SK-N-SH (cell line): ENCODE measurements around the gene AKAP10. TPM values are rescaled to one million over a fixed set of nuclear protein-coding genes. Genes with fewer than 3 reads are reported as not detected.
"Not testable (repeated sequence)": the region's sequence is repeated elsewhere in the genome, so short reads cannot be mapped to it uniquely, and the experiment has no call there.

Experiments used
- CTCF ChIA-PET: fragments of 300-600, 350-600 bp; formaldehyde crosslinking; extraction: SDS; loops from one replicate; lab custom pipeline; 2021; lab: Yijun Ruan, JAX
- POLR2A ChIA-PET: fragments of 350-600 bp; sonication (Branson Sonifier 250); formaldehyde crosslinking; extraction: SDS; loops from one replicate; lab custom pipeline; 2020; ENCODE audit warnings: antibody characterized with exemption, inconsistent platforms; lab: Yijun Ruan, JAX
- DNase-seq: peaks from one replicate; pipeline ENCODE4 v3.0.0; 2012
- H2AFZ ChIP-seq: fragments of 200-600 bp; sonication (generic); 2 replicates; pipeline ENCODE4 v1.8.1; 2016; ENCODE audit warnings: antibody characterized with exemption, mild to moderate bottlenecking, low read depth
- H3F3A ChIP-seq: fragments of 200-600 bp; sonication (generic); replicated peaks from 2 replicates; pipeline ENCODE3; 2016; ENCODE audit warnings: antibody characterized with exemption, mild to moderate bottlenecking; ENCODE audit not compliant: insufficient read depth
- H3K27ac ChIP-seq, 2 experiments: fragments of 200-500 bp in 1 of 2; fragments of 200-600 bp in 1 of 2; sonication (Bioruptor generic) in 1 of 2; sonication (generic), shearing (Covaris generic) in 1 of 2; 2 replicates each; pipeline versions ENCODE4 v1.5.1 to v1.6.1; 2014 to 2016; ENCODE audit warnings: low read depth in 2 of 2, inconsistent platforms in 1 of 2, low read length in 1 of 2, mild to moderate bottlenecking in 1 of 2, mixed read lengths in 1 of 2
- H3K27me3 ChIP-seq: fragments of 200-600 bp; sonication (generic), shearing (Covaris generic); 2 replicates; pipeline ENCODE4 v1.6.1; 2016; ENCODE audit warnings: mixed run types; ENCODE audit not compliant: insufficient read depth
- H3K36me3 ChIP-seq, 2 experiments: fragments of 200-500 bp in 1 of 2; fragments of 200-600 bp in 1 of 2; sonication (Bioruptor generic) in 1 of 2; sonication (generic) in 1 of 2; replicated peaks in 1 of 2; 2 replicates each; pipeline versions ENCODE3 to v1.5.1; 2014 to 2016; ENCODE audit warnings: low read length in 1 of 2, mild to moderate bottlenecking in 1 of 2; ENCODE audit not compliant: insufficient read depth in 2 of 2, control insufficient read depth in 1 of 2
- H3K4me1 ChIP-seq, 2 experiments: fragments of 200-500 bp in 1 of 2; fragments of 200-600 bp in 1 of 2; sonication (Bioruptor generic) in 1 of 2; sonication (generic), shearing (Covaris generic) in 1 of 2; 2 replicates each; pipeline versions ENCODE4 v1.5.1 to v1.6.1; 2014 to 2016; ENCODE audit warnings: low read depth in 1 of 2, low read length in 1 of 2, mixed run types in 1 of 2; ENCODE audit not compliant: insufficient read depth in 2 of 2, control insufficient read depth in 1 of 2
- H3K4me2 ChIP-seq: fragments of 200-600 bp; sonication (generic), shearing (Covaris generic); 2 replicates; pipeline ENCODE4 v1.6.1; 2017; ENCODE audit warnings: mixed run types
- H3K4me3 ChIP-seq, 2 experiments: fragments of 200-500 bp in 1 of 2; fragments of 200-600 bp in 1 of 2; sonication (Bioruptor generic) in 1 of 2; sonication (generic), shearing (Covaris generic) in 1 of 2; 2 replicates each; pipeline versions ENCODE4 v1.5.1 to v1.8.1; 2014 to 2016; ENCODE audit warnings: low read depth in 2 of 2, inconsistent platforms in 1 of 2, low read length in 1 of 2, mild to moderate bottlenecking in 1 of 2, mixed read lengths in 1 of 2, moderate library complexity in 1 of 2
- H3K79me2 ChIP-seq: fragments of 200-600 bp; sonication (generic); 2 replicates; pipeline ENCODE4 v1.8.1; 2017; ENCODE audit warnings: mild to moderate bottlenecking; ENCODE audit not compliant: insufficient read depth
- H3K9ac ChIP-seq: fragments of 200-600 bp; sonication (generic); 2 replicates; pipeline ENCODE4 v1.6.1; 2017; ENCODE audit warnings: mixed run types
- H3K9me2 ChIP-seq: fragments of 200-600 bp; sonication (generic); 2 replicates; pipeline ENCODE4 v1.6.1; 2017; ENCODE audit warnings: mixed run types
- H3K9me3 ChIP-seq: fragments of 200-600 bp; sonication (generic); 2 replicates; pipeline ENCODE4 v1.6.1; 2017; ENCODE audit warnings: mixed run types, mild to moderate bottlenecking, moderate library complexity
- H4K20me1 ChIP-seq: fragments of 200-600 bp; sonication (generic); 2 replicates; pipeline ENCODE4 v1.6.1; 2017; ENCODE audit warnings: mild to moderate bottlenecking, mixed run types; ENCODE audit not compliant: insufficient read depth
- FOSL2 ChIP-seq: IDR thresholded peaks from 2 replicates; pipeline ENCODE4 v1.4.0; 2012; ENCODE audit warnings: low read depth, mild to moderate bottlenecking, moderate library complexity, borderline replicate concordance
- GABPA ChIP-seq: IDR thresholded peaks from 2 replicates; pipeline ENCODE4 v1.4.0; 2012; ENCODE audit warnings: low read depth, mild to moderate bottlenecking
- GATA2 ChIP-seq: sonication (generic); formaldehyde crosslinking; IDR thresholded peaks from 2 replicates; pipeline ENCODE4 v1.5.0; 2020; ENCODE audit warnings: mild to moderate bottlenecking, missing genetic modification reagents
- MAX ChIP-seq: IDR thresholded peaks from 2 replicates; pipeline ENCODE4 v1.4.0; 2012; ENCODE audit warnings: low read depth
- MEF2A ChIP-seq: IDR thresholded peaks from 2 replicates; pipeline ENCODE4 v1.4.0; 2012; ENCODE audit warnings: low read depth, borderline replicate concordance
- PBX3 ChIP-seq: IDR thresholded peaks from 2 replicates; pipeline ENCODE4; 2012
- POLR2AphosphoS5 ChIP-seq: IDR thresholded peaks from 2 replicates; pipeline ENCODE4 v1.6.1; 2012; ENCODE audit warnings: low read depth, low read length
- RCOR1 ChIP-seq: fragments of 150-350 bp; IDR thresholded peaks from 2 replicates; pipeline ENCODE4 v1.6.1; 2017; ENCODE audit warnings: antibody characterized with exemption, low read length
- RFX5 ChIP-seq: IDR thresholded peaks from 2 replicates; pipeline ENCODE4 v1.6.1; 2012; ENCODE audit warnings: mild to moderate bottlenecking, improper control_type of control experiment, low read length
- RXRA ChIP-seq: IDR thresholded peaks from 2 replicates; pipeline ENCODE4 v1.4.0; 2012; ENCODE audit warnings: low read depth, mild to moderate bottlenecking, borderline replicate concordance
- TCF12 ChIP-seq: IDR thresholded peaks from 2 replicates; pipeline ENCODE4 v1.4.0; 2012
- TEAD4 ChIP-seq: IDR thresholded peaks from 2 replicates; pipeline ENCODE4 v1.4.0; 2012; ENCODE audit warnings: mild to moderate bottlenecking, borderline replicate concordance; ENCODE audit not compliant: insufficient read depth
- USF2 ChIP-seq: fragments of 150-350 bp; IDR thresholded peaks from 2 replicates; pipeline ENCODE4 v1.6.1; 2017; ENCODE audit warnings: antibody characterized with exemption, low read length, low read depth, borderline replicate concordance
- YY1 ChIP-seq: IDR thresholded peaks from 2 replicates; pipeline ENCODE4 v1.4.0; 2012; ENCODE audit warnings: low read depth, mild to moderate bottlenecking
- WGBS: methylation state at CpG from one replicate; pipeline ENCODE4 v1.1.6; 2017; ENCODE audit warnings: low lambda C conversion rate; 5-methylcytosine and 5-hydroxymethylcytosine counted together
- polyA plus RNA-seq, 3 experiments: library from polyadenylated mRNA; depleted of rRNA; stranded (reverse); fragments of >200 nt; gene quantifications; 2 replicates each; pipeline ENCODE4 v1.2.3, GENCODE V29; 2012

The AKAP10 gene
- polyA plus RNA-seq, 1 of the 3 experiments (the other 2 are of a cell fraction) = 12.7 TPM

- Histone ChIP-seq H3K4me1 (peaks cover 0 to 13% of the 10 kb centered on the region in 2 experiments; a peak in 3 of 4 replicates), H3K9me2 (no peaks in the 10 kb centered on the region), H4K20me1 (no peaks in the 10 kb centered on the region), H2AFZ (no peak overlapping the region), H3K36me3 (peaks cover 9 to 16% of the 10 kb centered on the region in 2 experiments), H3K9me3 (no peaks in the 10 kb centered on the region), H3K4me3 (no peak overlapping the region), H3F3A (peaks cover 4% of the 10 kb centered on the region), H3K27ac (no peak overlapping the region), H3K79me2 (no peaks in the 10 kb centered on the region), H3K9ac (no peak overlapping the region), H3K4me2 (no peak overlapping the region), H3K27me3 (no peaks in the 10 kb centered on the region)
- ChIA-PET POLR2A (interaction anchor here (0.6 kb wide), 1 partner anchor 15 kb away, joined by 3 read pairs; no protein-coding TSS in a partner anchor), CTCF (no interaction called here)
- TF ChIP-seq MAX (no peak), RFX5 (no peak), GATA2 (CRISPR knock-in tag) (no peak), YY1 (no peak), TCF12 (no peak), POLR2AphosphoS5 (no peak), TEAD4 (no peak), MEF2A (no peak), RCOR1 (no peak), USF2 (no peak), FOSL2 (no peak), PBX3 (no peak), GABPA (no peak), RXRA (no peak)
- WGBS = 88% methylated on average over 2 of the region's 2 CpGs
- no peak for DNase-seq
These were observed 80.9 kb downstream of the AKAP10 start for GRCh38 chr17:19896679-19897078.

- POLR2A ChIA-PET, H3K4me2 ChIP-seq, H3K9me2 ChIP-seq, H3K27ac ChIP-seq, DNase-seq, H3K36me3 ChIP-seq, H3K9ac ChIP-seq, CTCF ChIA-PET, H3K4me3 ChIP-seq, H4K20me1 ChIP-seq, H3F3A ChIP-seq, H2AFZ ChIP-seq, H3K27me3 ChIP-seq, H3K9me3 ChIP-seq, H3K4me1 ChIP-seq, H3K79me2 ChIP-seq: not testable (repeated sequence)
- 88% methylated on average over 5 of the region's 5 CpGs for WGBS
These were observed 87.1 kb downstream of the AKAP10 start for GRCh38 chr17:19890554-19890953.

- H2AFZ ChIP-seq, H3K4me3 ChIP-seq, H4K20me1 ChIP-seq, POLR2A ChIA-PET, H3K27me3 ChIP-seq, H3K36me3 ChIP-seq, DNase-seq, H3K4me1 ChIP-seq, H3F3A ChIP-seq, H3K4me2 ChIP-seq, CTCF ChIA-PET, H3K27ac ChIP-seq, H3K9me2 ChIP-seq, H3K9ac ChIP-seq, H3K79me2 ChIP-seq, H3K9me3 ChIP-seq: not testable (repeated sequence)
- WGBS = 91% methylated on average over 5 of the region's 5 CpGs
These were observed 87.6 kb downstream of the AKAP10 start for GRCh38 chr17:19890001-19890400.
